ENCODE results near the gene ARHGEF7. TPM values are rescaled to one million over a fixed set of nuclear protein-coding genes. Genes with fewer than 3 reads are reported as not detected.

ARHGEF7 gene
- polyA plus RNA-seq, 1 donor from 2014 or later: 15.5 TPM

- H3K27ac Mint-ChIP-seq: no peak overlapping the region
- H3K27me3 Mint-ChIP-seq: peaks cover 33% of the 10 kb centered on the region
- no peak overlapping the region for H3K4me3 Mint-ChIP-seq
- no peaks in the 10 kb centered on the region for H3K4me1 Mint-ChIP-seq
- H3K9me3 Mint-ChIP-seq: no peaks in the 10 kb centered on the region
- peaks cover 1% of the 10 kb centered on the region for H3K36me3 Mint-ChIP-seq
Observed at GRCh38 chr13:111140562-111141105, 25.5 kb downstream of the ARHGEF7 start.

- Mint-ChIP-seq H3K36me3 (peaks cover 1% of the 10 kb centered on the region), H3K4me1 (no peaks in the 10 kb centered on the region), H3K27ac (no peak overlapping the region), H3K27me3 (peaks cover 33% of the 10 kb centered on the region), H3K4me3 (no peak overlapping the region), H3K9me3 (peaks cover 0 to 1% (median 0%) of the 10 kb centered on the region in 3 donors)
Observed at GRCh38 chr13:111142472-111142871, 27.4 kb downstream of the ARHGEF7 start.

- Mint-ChIP-seq H3K36me3 (no peaks in the 10 kb centered on the region), H3K4me3 (no peak overlapping the region), H3K9me3 (peaks cover 0 to 1% (median 0%) of the 10 kb centered on the region in 3 donors), H3K27ac (no peak overlapping the region), H3K27me3 (peaks cover 27% of the 10 kb centered on the region), H3K4me1 (no peaks in the 10 kb centered on the region)
Observed at GRCh38 chr13:111143865-111144540, 28.9 kb downstream of the ARHGEF7 start.

GRCh38 chr13:111145071-111145470, 30.0 kb downstream of the ARHGEF7 start:
- no peaks in the 10 kb centered on the region for H3K4me1 Mint-ChIP-seq
- H3K27me3 Mint-ChIP-seq: peaks cover 23% of the 10 kb centered on the region
- peaks cover 0 to 1% (median 0%) of the 10 kb centered on the region in 3 donors for H3K9me3 Mint-ChIP-seq
- H3K36me3 Mint-ChIP-seq: no peaks in the 10 kb centered on the region
- H3K4me3 Mint-ChIP-seq: no peak overlapping the region
- H3K27ac Mint-ChIP-seq: no peak overlapping the region

- no peak overlapping the region for H3K27ac Mint-ChIP-seq
- no peaks in the 10 kb centered on the region for H3K4me1 Mint-ChIP-seq
- no peaks in the 10 kb centered on the region for H3K36me3 Mint-ChIP-seq
- H3K4me3 Mint-ChIP-seq: no peak overlapping the region
- peaks cover 0 to 1% (median 0%) of the 10 kb centered on the region in 3 donors for H3K9me3 Mint-ChIP-seq
- H3K27me3 Mint-ChIP-seq: peaks cover 21% of the 10 kb centered on the region
Observed at GRCh38 chr13:111145506-111145905, 30.4 kb downstream of the ARHGEF7 start.

GRCh38 chr13:111152844-111153243, 37.7 kb downstream of the ARHGEF7 start:
- Mint-ChIP-seq H3K27me3 (no peaks in the 10 kb centered on the region), H3K9me3 (no peaks in the 10 kb centered on the region), H3K36me3 (no peaks in the 10 kb centered on the region), H3K4me1 (peaks cover 13 to 22% (median 18%) of the 10 kb centered on the region in 3 donors), H3K27ac (peak overlapping the region; percentile 89 to 96 (median 94)), H3K4me3 (peak overlapping the region; percentile 92 to 96 (median 94))

- H3K36me3 Mint-ChIP-seq: no peaks in the 10 kb centered on the region
- no peaks in the 10 kb centered on the region for H3K27me3 Mint-ChIP-seq
- peak overlapping the region; percentile 89 to 96 (median 94) for H3K27ac Mint-ChIP-seq
- peak overlapping the region; percentile 92 to 96 (median 94) for H3K4me3 Mint-ChIP-seq
- peaks cover 13 to 24% (median 18%) of the 10 kb centered on the region in 3 donors for H3K4me1 Mint-ChIP-seq
- no peaks in the 10 kb centered on the region for H3K9me3 Mint-ChIP-seq
Observed at GRCh38 chr13:111153279-111153976, 38.3 kb downstream of the ARHGEF7 start.

- H3K27me3 Mint-ChIP-seq: no peaks in the 10 kb centered on the region
- H3K36me3 Mint-ChIP-seq: no peaks in the 10 kb centered on the region
- peaks cover 16 to 26% (median 18%) of the 10 kb centered on the region in 3 donors for H3K4me1 Mint-ChIP-seq
- peak overlapping the region; percentile 92 to 96 (median 94) for H3K4me3 Mint-ChIP-seq
- peak overlapping the region; percentile 76 to 94 (median 89) for H3K27ac Mint-ChIP-seq
- no peaks in the 10 kb centered on the region for H3K9me3 Mint-ChIP-seq
Observed at GRCh38 chr13:111153977-111154332, 38.8 kb downstream of the ARHGEF7 start.

GRCh38 chr13:111156421-111156820, 41.3 kb downstream of the ARHGEF7 start:
- Mint-ChIP-seq H3K27ac (no peak overlapping the region), H3K4me1 (peaks cover 29 to 41% (median 29%) of the 10 kb centered on the region in 3 donors)

GRCh38 chr13:111158136-111158805, 43.2 kb downstream of the ARHGEF7 start:
- Mint-ChIP-seq H3K27me3 (no peaks in the 10 kb centered on the region), H3K4me1 (peaks cover 38 to 53% (median 43%) of the 10 kb centered on the region in 3 donors), H3K27ac (no peak overlapping the region), H3K4me3 (no peak overlapping the region), H3K36me3 (no peaks in the 10 kb centered on the region), H3K9me3 (no peaks in the 10 kb centered on the region)

More at GRCh38 chr13:111156421-111156820, 41.3 kb downstream of the ARHGEF7 start:
- H3K36me3 Mint-ChIP-seq: no peaks in the 10 kb centered on the region
- no peaks in the 10 kb centered on the region for H3K9me3 Mint-ChIP-seq
- no peaks in the 10 kb centered on the region for H3K27me3 Mint-ChIP-seq
- no peak overlapping the region for H3K4me3 Mint-ChIP-seq

- peak overlapping the region in 1 of 4 donors; percentile 72 for H3K4me3 Mint-ChIP-seq
- peak overlapping the region in 1 of 3 donors; percentile 21 for H3K27ac Mint-ChIP-seq
- H3K27me3 Mint-ChIP-seq: no peaks in the 10 kb centered on the region
- peaks cover 35 to 49% (median 41%) of the 10 kb centered on the region in 3 donors for H3K4me1 Mint-ChIP-seq
- no peaks in the 10 kb centered on the region for H3K9me3 Mint-ChIP-seq
- H3K36me3 Mint-ChIP-seq: no peaks in the 10 kb centered on the region
Observed at GRCh38 chr13:111159362-111160320, 44.5 kb downstream of the ARHGEF7 start.

GRCh38 chr13:111160648-111161047, 45.5 kb downstream of the ARHGEF7 start:
- H3K27me3 Mint-ChIP-seq: no peaks in the 10 kb centered on the region
- no peak overlapping the region for H3K4me3 Mint-ChIP-seq
- no peaks in the 10 kb centered on the region for H3K36me3 Mint-ChIP-seq
- no peaks in the 10 kb centered on the region for H3K9me3 Mint-ChIP-seq
- H3K27ac Mint-ChIP-seq: no peak overlapping the region
- peaks cover 43 to 52% (median 47%) of the 10 kb centered on the region in 3 donors for H3K4me1 Mint-ChIP-seq

- Mint-ChIP-seq H3K27me3 (no peaks in the 10 kb centered on the region), H3K36me3 (no peaks in the 10 kb centered on the region), H3K4me1 (peaks cover 53 to 60% (median 54%) of the 10 kb centered on the region in 3 donors), H3K4me3 (peak overlapping the region in 3 of 4 donors; percentile 2 to 61 (median 47)), H3K9me3 (no peaks in the 10 kb centered on the region), H3K27ac (peak overlapping the region in 2 of 3 donors; percentile 2 to 33)
Observed at GRCh38 chr13:111161601-111162600, 46.8 kb downstream of the ARHGEF7 start.
